Neural cell (in vitro differentiated cells): Measurements from ENCODE around the gene KLHDC3. TPM values are rescaled to one million over a fixed set of nuclear protein-coding genes. Genes with fewer than 3 reads are reported as not detected.
A peak's percentile ranks its signal among the peaks of the same experiment; 100 is the strongest.

Source experiments
- H2AFZ ChIP-seq: fragments of 200-600, 300-800 bp; sonication (generic), shearing (Covaris generic); 2 replicates; pipeline ENCODE4 v1.6.0; 2014; ENCODE audit warnings: low read depth, mild to moderate bottlenecking, antibody characterized with exemption, low read length, moderate library complexity
- H3F3A ChIP-seq: fragments of 200-600 bp; shearing (Covaris generic); 2 replicates; pipeline ENCODE4 v1.6.1; 2016; ENCODE audit warnings: mild to moderate bottlenecking, moderate library complexity, mixed read lengths, antibody characterized with exemption, low read length; ENCODE audit not compliant: insufficient read depth, poor library complexity, severe bottlenecking
- H3K27ac ChIP-seq: fragments of 200-600, 300-800 bp; sonication (generic), shearing (Covaris generic); 2 replicates; pipeline ENCODE4 v1.5.1; 2014; ENCODE audit warnings: mild to moderate bottlenecking, low read length, moderate library complexity
- H3K27me3 ChIP-seq: fragments of 300-800, 200-600 bp; sonication (generic), shearing (Covaris generic); 2 replicates; pipeline ENCODE4 v1.6.0; 2014; ENCODE audit warnings: mild to moderate bottlenecking, low read depth, low read length, moderate library complexity; ENCODE audit not compliant: insufficient read depth
- H3K36me3 ChIP-seq: fragments of 300-800, 200-600 bp; sonication (generic), shearing (Covaris generic); 2 replicates; pipeline ENCODE4 v1.5.1; 2014; ENCODE audit warnings: mild to moderate bottlenecking, antibody characterized with exemption, low read length, moderate library complexity; ENCODE audit not compliant: insufficient read depth
- H3K4me2 ChIP-seq: fragments of 300-800, 200-600 bp; sonication (generic), shearing (Covaris generic); 2 replicates; pipeline ENCODE4 v1.6.0; 2014; ENCODE audit warnings: mild to moderate bottlenecking, low read length
- H3K4me3 ChIP-seq: fragments of 300-800, 200-600 bp; sonication (generic), shearing (Covaris generic); 2 replicates; pipeline ENCODE4 v1.5.1; 2014; ENCODE audit warnings: mild to moderate bottlenecking, low read length, moderate library complexity
- H3K79me2 ChIP-seq: fragments of 200-600 bp; shearing (Covaris generic); replicated peaks from 2 replicates; pipeline ENCODE4 v1.6.0; 2014; ENCODE audit warnings: mild to moderate bottlenecking, low read length, moderate library complexity; ENCODE audit not compliant: insufficient read depth
- H3K9ac ChIP-seq: fragments of 300-800, 200-600 bp; sonication (generic), shearing (Covaris generic); 2 replicates; pipeline ENCODE4 v1.6.1; 2016; ENCODE audit warnings: mild to moderate bottlenecking, low read length, mixed read lengths
- H3K9me2 ChIP-seq: fragments of 200-600 bp; shearing (Covaris generic); 2 replicates; pipeline ENCODE4 v1.6.1; 2016; ENCODE audit warnings: mild to moderate bottlenecking, low read length, mixed read lengths; ENCODE audit not compliant: insufficient read depth
- H3K9me3 ChIP-seq: fragments of 200-600, 300-800 bp; sonication (generic), shearing (Covaris generic); 2 replicates; pipeline ENCODE4 v1.6.1; 2016; ENCODE audit warnings: mild to moderate bottlenecking, mixed run types, low read length, moderate library complexity, mixed read lengths
- H4K20me1 ChIP-seq: fragments of 200-600 bp; shearing (Covaris generic); 2 replicates; pipeline ENCODE4 v1.6.1; 2016; ENCODE audit warnings: mild to moderate bottlenecking, mixed run types; ENCODE audit not compliant: insufficient read depth
- CTCF ChIP-seq: fragments of 450-650 bp; IDR thresholded peaks from 2 replicates; pipeline ENCODE4 v1.5.1; 2014; ENCODE audit warnings: antibody characterized with exemption, mild to moderate bottlenecking, moderate library complexity; ENCODE audit not compliant: poor library complexity, severe bottlenecking
- EP300 ChIP-seq: fragments of 450-650 bp; conservative IDR thresholded peaks from 2 replicates; pipeline ENCODE4 v1.6.1; 2014; ENCODE audit warnings: antibody characterized with exemption, mild to moderate bottlenecking, moderate library complexity; ENCODE audit not compliant: poor library complexity, severe bottlenecking
- EZH2 ChIP-seq: fragments of 200-600, 300-800 bp; shearing (Covaris generic), sonication (generic); IDR thresholded peaks from 2 replicates; pipeline ENCODE4 v1.6.1; 2014; ENCODE audit warnings: antibody characterized with exemption, low read length, borderline replicate concordance, mild to moderate bottlenecking; ENCODE audit not compliant: insufficient read depth, poor library complexity, severe bottlenecking
- MXI1 ChIP-seq: fragments of 450-650 bp; conservative IDR thresholded peaks from 2 replicates; pipeline ENCODE4 v1.6.1; 2014; ENCODE audit warnings: antibody characterized with exemption, mild to moderate bottlenecking; ENCODE audit not compliant: poor library complexity, severe bottlenecking
- POLR2AphosphoS5 ChIP-seq: IDR thresholded peaks from 2 replicates; pipeline ENCODE4 v1.6.1; 2012
- RAD21 ChIP-seq: fragments of 450-650 bp; conservative IDR thresholded peaks from 2 replicates; pipeline ENCODE4 v1.6.1; 2014; ENCODE audit warnings: antibody characterized with exemption, mild to moderate bottlenecking, moderate library complexity
- REST ChIP-seq: IDR thresholded peaks from 2 replicates; pipeline ENCODE4 v1.6.1; 2012; ENCODE audit warnings: borderline replicate concordance
- SMC3 ChIP-seq: fragments of 450-650 bp; conservative IDR thresholded peaks from 2 replicates; pipeline ENCODE4 v1.6.1; 2014; ENCODE audit warnings: antibody characterized with exemption, mild to moderate bottlenecking, moderate library complexity; ENCODE audit not compliant: poor library complexity
- TAF1 ChIP-seq: IDR thresholded peaks from 2 replicates; pipeline ENCODE4 v1.6.1; 2012; ENCODE audit warnings: low read depth
- polyA plus RNA-seq: library from polyadenylated mRNA; depleted of rRNA; stranded (reverse); fragments of >200 nt; gene quantifications from 2 replicates; pipeline ENCODE4 v1.2.3, GENCODE V29; 2014

Gene KLHDC3
- polyA plus RNA-seq, 1 donor from 2014 or later, result 232 TPM

- Histone ChIP-seq H4K20me1 (no peaks in the 10 kb centered on the region), H3K4me2 (no peak overlapping the region), H3K27ac (no peak overlapping the region), H3K27me3 (no peaks in the 10 kb centered on the region), H3K9ac (no peak overlapping the region), H3K9me3 (no peaks in the 10 kb centered on the region), H3K79me2 (no peaks in the 10 kb centered on the region), H3K9me2 (no peaks in the 10 kb centered on the region), H3F3A (no peaks in the 10 kb centered on the region), H3K36me3 (no peaks in the 10 kb centered on the region), H3K4me3 (peak overlapping the region; percentile 76), H2AFZ (no peak overlapping the region)
- TF ChIP-seq EP300 (no peak), TAF1 (no peak), EZH2 (no peak), MXI1 (no peak), RAD21 (no peak), CTCF (no peak), REST (no peak), SMC3 (no peak), POLR2AphosphoS5 (no peak)
Measured at GRCh38 chr6:43052225-43052841, 38.3 kb downstream of the KLHDC3 start.

- no peaks in the 10 kb centered on the region for H3K27me3 ChIP-seq
- H3K36me3 ChIP-seq, result no peaks in the 10 kb centered on the region
- H4K20me1 ChIP-seq, result no peaks in the 10 kb centered on the region
- no peaks in the 10 kb centered on the region for H3K9me2 ChIP-seq
- H3K9ac ChIP-seq, result peak overlapping the region; percentile 88
- peak overlapping the region; percentile 77 for H3K4me2 ChIP-seq
- peak overlapping the region; percentile 23 for H2AFZ ChIP-seq
- H3K4me3 ChIP-seq, result peak overlapping the region; percentile 76
- no peaks in the 10 kb centered on the region for H3K79me2 ChIP-seq
- H3K9me3 ChIP-seq, result no peaks in the 10 kb centered on the region
- peak overlapping the region; percentile 72 for H3K27ac ChIP-seq
- TF ChIP-seq EZH2, result no peak
- no peak for TF ChIP-seq MXI1
- TF ChIP-seq POLR2AphosphoS5, result no peak
- no peak for TF ChIP-seq CTCF
- no peak for TF ChIP-seq TAF1
- no peak for TF ChIP-seq REST
- no peak for TF ChIP-seq SMC3
- no peak for TF ChIP-seq EP300
- no peak for TF ChIP-seq RAD21
- no peaks in the 10 kb centered on the region for H3F3A ChIP-seq
Measured at GRCh38 chr6:43052842-43053544, 38.9 kb downstream of the KLHDC3 start.
